K562 treated with DMSO at 1 percent for 48 hours (cell line): ENCODE results near the gene PTTG2. TPM values are rescaled to one million over a fixed set of nuclear protein-coding genes. Genes with fewer than 3 reads are reported as not detected.

Source experiments
- total RNA-seq: library from RNA; unstranded; fragments of 300-600 nt; gene quantifications from 2 replicates; pipeline ENCODE4 v1.2.3, GENCODE V29; 2022; ENCODE audit warnings: low replicate concordance; ENCODE audit errors: extremely low read depth

PTTG2 gene
- not detected in 2 replicates for total RNA-seq

DNA sequence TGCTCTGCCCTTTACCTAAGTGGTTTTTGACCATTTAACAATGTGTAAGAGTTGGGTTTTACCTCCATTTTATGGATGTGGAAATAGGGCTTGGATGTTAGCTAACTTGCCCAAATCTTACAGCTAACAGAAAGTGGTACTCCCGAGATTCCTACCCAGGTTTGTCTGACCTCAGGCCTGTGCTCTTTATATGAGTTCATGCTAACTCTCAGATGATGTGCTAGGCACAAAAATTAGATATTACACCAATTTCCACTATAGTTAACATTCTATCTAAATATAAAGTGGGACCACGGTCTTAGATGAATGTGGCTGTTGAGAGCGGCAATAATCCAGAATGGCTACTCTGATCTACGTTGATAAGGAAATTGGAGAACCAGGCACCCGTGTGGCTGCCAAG is at the start of gene PTTG2:
Gene PTTG2, plus strand, starts transcription at position 301 of the 400 bp plus-strand sequence. Its CDS starts 37 bp downstream, at position 338.

Other genes starting within 250 kb of the PTTG2 start
- gene PGM2, start 133.7 kb upstream of the PTTG2 start, total RNA-seq, result not detected in 2 replicates
- gene TBC1D1, start 69.3 kb upstream of the PTTG2 start, total RNA-seq, result not detected in 2 replicates